Measurements from ENCODE around the gene SAMD15. TPM values are rescaled to one million over a fixed set of nuclear protein-coding genes. Genes with fewer than 3 reads are reported as not detected.
A peak's percentile ranks its signal among the peaks of the same experiment; 100 is the strongest.

SAMD15 gene
- total and polyA plus RNA-seq, 8 donors, result 1.7 to 5.7 (median 4.3) TPM

DNA sequence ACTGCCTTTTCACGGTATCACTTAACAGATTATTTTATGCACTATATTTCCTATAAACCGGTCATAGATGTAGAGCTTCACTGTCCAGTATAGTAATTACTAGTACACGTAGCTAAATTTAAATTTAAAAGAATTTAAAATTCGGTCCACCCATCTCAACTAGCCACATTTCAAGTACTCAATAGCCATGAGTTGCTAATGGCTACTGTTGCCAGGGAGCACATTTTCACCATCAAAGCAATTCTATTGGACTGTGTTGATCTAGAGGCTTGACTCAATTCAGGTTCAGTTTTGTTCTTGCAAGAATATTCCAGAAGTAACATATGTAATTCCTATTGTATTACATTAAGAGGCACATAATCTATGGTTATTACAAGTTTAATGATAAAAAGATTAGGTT lies 20.3 kb upstream of the SAMD15 start:
- Histone ChIP-seq H3K4me3 (no peak overlapping the region), H3K36me3 (no peaks in the 10 kb centered on the region), H3K4me1 (no peaks in the 10 kb centered on the region), H3K27me3 (no peaks in the 10 kb centered on the region), H3K9me3 (no peaks in the 10 kb centered on the region), H3K27ac (no peak overlapping the region)
- no peak for TF ChIP-seq CTCF (IDR thresholded peaks at IDR 0.05)
- no peak for DNase-seq
- intact Hi-C loops (cut with DNase I), result no loop called here
- ATAC-seq, result no peak

DNA sequence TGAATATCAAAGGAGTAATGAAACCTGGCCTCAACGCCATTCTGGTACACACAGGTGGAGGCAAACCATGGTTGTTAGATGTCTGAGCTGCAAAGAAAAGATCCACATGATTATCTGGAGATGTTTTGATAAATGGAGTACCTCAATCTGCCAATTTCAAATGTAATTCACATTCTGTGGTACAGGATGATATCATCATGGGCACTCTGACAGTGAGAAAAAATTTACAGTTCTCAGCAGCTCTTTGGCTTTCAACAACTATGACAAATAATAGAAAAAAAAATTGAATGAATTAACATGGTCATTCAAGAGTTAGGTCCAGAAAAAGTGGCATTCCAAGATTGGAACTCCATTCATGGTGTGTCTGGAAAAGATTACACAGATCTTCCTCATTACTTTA lies 17.6 kb upstream of the SAMD15 start:
- H3K36me3 ChIP-seq, result no peaks in the 10 kb centered on the region
- no peak overlapping the region for H3K4me3 ChIP-seq
- intact Hi-C loops (cut with DNase I), result no loop called here
- no peaks in the 10 kb centered on the region for H3K27me3 ChIP-seq
- H3K27ac ChIP-seq, result no peak overlapping the region
- ATAC-seq (no peak), DNase-seq (no peak)
- H3K9me3 ChIP-seq, result no peaks in the 10 kb centered on the region
- peaks cover 0 to 3% of the 10 kb centered on the region in 2 donors for H3K4me1 ChIP-seq
- TF ChIP-seq CTCF (IDR thresholded peaks at IDR 0.05), result no peak

GRCh38 chr14:77364146-77364545 lies 13.0 kb upstream of the SAMD15 start:
- DNase-seq, result no peak
- no peaks in the 10 kb centered on the region for H3K36me3 ChIP-seq
- H3K4me1 ChIP-seq, result peaks cover 0 to 3% of the 10 kb centered on the region in 2 donors
- intact Hi-C loops (cut with DNase I), result no loop called here
- no peak overlapping the region for H3K27ac ChIP-seq
- no peaks in the 10 kb centered on the region for H3K9me3 ChIP-seq
- H3K4me3 ChIP-seq, result no peak overlapping the region
- no peaks in the 10 kb centered on the region for H3K27me3 ChIP-seq
- no peak for TF ChIP-seq CTCF (IDR thresholded peaks at IDR 0.05)
- ATAC-seq, result peak; percentile 78

GRCh38 chr14:77369285-77369684 lies 7.9 kb upstream of the SAMD15 start:
- no peaks in the 10 kb centered on the region for H3K9me3 ChIP-seq
- TF ChIP-seq CTCF (IDR thresholded peaks at IDR 0.05), result no peak
- H3K27ac ChIP-seq, result no peak overlapping the region
- H3K27me3 ChIP-seq, result no peaks in the 10 kb centered on the region
- no peak overlapping the region for H3K4me3 ChIP-seq
- H3K4me1 ChIP-seq, result peaks cover 0 to 6% of the 10 kb centered on the region in 2 donors
- ATAC-seq (no peak), DNase-seq (no peak)
- no peaks in the 10 kb centered on the region for H3K36me3 ChIP-seq
- intact Hi-C loops (cut with DNase I), result no loop called here

DNA sequence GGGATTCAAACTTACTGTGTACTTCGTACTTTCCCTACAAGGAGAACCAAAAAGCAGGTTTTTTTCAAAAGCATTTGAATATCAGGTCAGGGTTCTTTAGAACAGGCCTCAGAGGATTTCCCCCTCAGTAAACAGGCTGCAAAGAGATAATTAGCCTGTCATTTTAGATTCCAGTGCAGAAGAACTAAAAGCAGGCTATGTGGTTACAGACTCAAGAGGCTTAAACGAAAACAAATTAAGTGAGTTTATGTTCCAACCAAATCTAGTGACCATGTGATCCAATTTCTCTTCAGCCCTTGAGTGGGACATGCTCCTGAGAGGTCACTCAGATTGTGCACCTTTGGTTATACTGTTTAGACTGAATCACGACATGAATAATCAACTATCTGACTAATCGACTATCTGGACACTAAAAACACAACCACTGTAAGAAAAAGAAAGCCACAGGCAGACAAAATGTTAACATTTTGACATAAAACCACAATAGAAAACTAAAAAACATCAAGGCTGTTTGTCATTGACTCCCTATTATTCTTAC lies 4.8 kb upstream of the SAMD15 start:
- H3K4me1 ChIP-seq, result peaks cover 5 to 26% of the 10 kb centered on the region in 2 donors
- TF ChIP-seq CTCF (IDR thresholded peaks at IDR 0.05), result no peak
- H3K9me3 ChIP-seq, result no peaks in the 10 kb centered on the region
- H3K36me3 ChIP-seq, result no peaks in the 10 kb centered on the region
- no peak overlapping the region for H3K27ac ChIP-seq
- ATAC-seq, result no peak
- no peak overlapping the region for H3K4me3 ChIP-seq
- no peaks in the 10 kb centered on the region for H3K27me3 ChIP-seq
- no peak for DNase-seq
- intact Hi-C loops (cut with DNase I), result no loop called here
